Activated T-cell treated with anti-CD3 and anti-CD28 coated beads for 1 hour (primary cell): Measurements from ENCODE around the gene TXN.
"Not testable (repeated sequence)": the region's sequence is repeated elsewhere in the genome, so short reads cannot be mapped to it uniquely, and the experiment has no call there.

Experiments
- DNase-seq: peaks from one replicate; pipeline ENCODE4 v3.0.0-alpha.2; 2020; ENCODE audit warnings: low read depth

TXN gene

DNA sequence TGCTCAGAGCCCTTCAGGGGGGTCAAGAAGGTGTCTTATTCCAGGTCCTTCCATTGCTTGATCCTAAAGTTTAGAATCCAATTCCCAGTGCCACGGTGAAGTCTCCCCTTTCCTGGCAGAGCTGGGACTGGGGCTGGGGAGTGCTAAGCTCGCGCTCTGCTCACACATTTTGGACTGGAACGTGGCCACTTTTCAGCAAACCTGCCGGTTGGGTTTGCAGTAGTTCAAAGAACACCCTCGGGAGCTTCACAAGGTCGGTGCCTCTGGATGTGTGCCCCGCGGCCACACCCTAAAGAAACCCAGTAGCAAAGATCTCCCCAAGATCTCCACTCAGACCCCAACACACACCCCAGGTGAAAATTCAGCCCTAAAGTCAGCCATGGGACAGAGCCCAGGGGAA is 48.3 kb downstream of the TXN start, which contains the start of gene C9orf152:
Gene C9orf152 (minus strand): TSS at position 129 of the 400 bp plus-strand sequence. CDS start 580 bp downstream, outside the sequence.
- DNase-seq, result no peak

DNA sequence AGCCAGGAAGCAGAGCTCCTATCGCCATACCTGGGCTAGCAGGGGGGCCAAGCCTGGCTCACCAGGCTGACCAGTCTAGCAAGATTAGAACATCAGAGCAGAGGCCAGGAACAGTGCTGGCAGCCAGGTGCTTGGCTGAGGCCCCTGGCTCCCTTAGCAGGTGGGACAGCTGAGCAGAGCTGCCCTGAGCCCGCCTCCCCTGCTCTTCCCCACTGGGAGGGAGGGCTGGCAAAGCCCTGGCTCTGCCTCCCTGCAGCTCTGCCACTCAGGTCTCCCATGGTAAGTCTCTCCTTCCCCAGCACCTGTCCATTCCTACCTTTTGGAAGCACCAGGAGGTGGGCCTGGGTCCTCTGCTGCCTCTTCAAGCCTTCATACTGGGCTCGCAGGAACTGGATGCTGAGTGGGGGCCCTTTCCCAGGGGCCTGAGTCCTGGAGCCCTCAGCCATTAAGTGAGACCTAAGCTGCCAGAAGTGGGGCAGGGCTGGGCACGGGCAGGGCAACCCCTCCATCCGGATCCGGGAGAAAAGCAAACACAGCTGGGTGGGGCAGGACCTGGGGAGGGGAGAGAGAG is 49.2 kb downstream of the TXN start:
- no peak for DNase-seq

DNA sequence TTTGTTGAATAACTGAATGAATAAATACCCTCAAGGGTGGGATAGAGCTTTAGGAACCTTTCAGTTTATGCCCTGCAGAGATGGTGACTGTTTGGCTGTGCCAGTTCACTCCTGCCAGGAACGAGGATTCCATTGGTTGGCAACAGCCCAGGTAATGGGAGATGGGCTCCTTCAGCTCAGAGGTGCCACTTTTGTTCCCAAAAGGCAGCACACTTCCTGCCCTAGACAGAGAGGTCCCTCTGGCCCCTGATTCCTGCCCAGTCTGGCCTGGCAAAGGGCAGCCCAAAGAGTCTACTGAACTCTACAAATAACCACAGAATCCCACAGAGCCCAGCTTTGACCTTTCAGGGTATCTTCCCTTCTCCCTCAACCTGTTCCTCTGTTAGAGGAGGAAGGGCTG is 49.9 kb downstream of the TXN start:
- DNase-seq, result no peak

DNA sequence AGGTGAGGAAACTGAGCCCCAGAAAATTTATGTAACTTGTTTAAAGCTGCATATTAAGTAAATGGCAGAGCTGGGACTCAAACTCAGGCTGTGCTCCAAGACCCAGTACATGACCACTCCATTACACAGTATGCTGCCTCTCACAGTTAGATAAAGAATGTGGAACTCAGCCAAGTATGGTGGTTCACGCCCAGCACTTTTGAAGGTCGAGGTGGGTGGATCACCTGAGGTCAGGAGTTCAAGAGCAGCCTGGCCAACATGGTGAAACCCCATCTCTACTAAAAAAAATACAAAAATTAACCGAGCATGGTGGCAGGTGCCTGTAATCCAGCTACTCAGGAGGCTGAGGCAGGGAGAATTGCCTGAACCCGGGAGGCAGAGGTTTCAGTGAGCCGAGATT is 50.7 kb downstream of the TXN start:
- not testable (repeated sequence) for DNase-seq

DNA sequence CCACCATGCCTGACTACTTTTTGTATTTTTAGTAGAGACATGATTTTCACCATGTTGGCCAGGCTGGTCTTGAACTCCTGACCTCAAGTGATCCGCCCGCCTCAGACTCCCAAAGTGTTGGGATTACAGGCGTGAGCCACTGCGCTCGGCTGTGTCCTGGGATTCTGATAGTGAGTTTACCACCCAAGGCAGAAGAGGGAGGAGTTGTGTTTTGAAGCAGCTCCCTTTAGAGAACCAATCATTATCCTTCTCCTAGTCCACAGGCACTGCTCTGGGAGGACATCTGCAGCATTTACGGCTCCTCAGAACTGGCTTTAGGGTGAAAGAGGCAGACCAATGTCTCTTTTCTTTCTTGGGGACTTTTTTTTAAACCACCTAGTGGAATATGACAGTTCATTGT is 54.1 kb downstream of the TXN start:
- no peak for DNase-seq

DNA sequence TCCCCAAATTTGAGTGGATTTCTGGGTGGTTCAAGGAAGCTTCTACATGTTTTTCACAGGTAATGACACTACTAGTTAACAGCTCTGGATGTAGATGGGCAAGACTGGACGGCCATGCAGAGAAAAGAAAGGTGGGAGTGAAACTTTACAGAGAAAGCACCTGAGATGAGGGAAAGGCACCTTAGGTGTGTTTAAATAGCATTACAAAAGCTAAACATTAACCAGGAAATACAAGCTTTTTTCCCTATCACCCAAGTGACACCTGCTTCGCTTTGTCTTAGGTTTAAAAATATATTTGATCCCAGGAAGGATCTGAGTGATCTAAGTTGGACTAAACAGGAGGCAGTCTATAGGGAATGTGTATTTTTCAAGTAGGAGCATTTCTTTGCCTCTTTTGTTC is 56.7 kb downstream of the TXN start:
- DNase-seq, result no peak

DNA sequence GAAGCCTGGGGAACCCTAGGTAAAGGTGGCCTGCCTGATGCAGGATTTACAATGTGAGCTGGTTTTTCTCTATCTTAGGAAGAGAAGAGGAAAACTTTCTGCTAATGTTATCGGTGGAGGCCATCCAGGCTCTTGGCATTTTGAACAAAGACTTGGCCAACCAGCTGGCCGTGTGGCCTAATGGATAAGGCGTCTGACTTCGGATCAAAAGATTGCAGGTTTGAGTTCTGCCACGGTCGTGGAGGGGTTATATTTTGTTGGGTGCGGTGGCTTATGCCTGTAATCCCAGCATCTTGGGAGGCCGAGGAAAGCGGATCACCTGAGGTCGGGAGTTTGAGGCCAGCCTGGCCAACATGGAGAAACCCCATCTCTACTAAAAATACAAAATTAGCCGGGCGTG is 58.0 kb downstream of the TXN start:
- no peak for DNase-seq

DNA sequence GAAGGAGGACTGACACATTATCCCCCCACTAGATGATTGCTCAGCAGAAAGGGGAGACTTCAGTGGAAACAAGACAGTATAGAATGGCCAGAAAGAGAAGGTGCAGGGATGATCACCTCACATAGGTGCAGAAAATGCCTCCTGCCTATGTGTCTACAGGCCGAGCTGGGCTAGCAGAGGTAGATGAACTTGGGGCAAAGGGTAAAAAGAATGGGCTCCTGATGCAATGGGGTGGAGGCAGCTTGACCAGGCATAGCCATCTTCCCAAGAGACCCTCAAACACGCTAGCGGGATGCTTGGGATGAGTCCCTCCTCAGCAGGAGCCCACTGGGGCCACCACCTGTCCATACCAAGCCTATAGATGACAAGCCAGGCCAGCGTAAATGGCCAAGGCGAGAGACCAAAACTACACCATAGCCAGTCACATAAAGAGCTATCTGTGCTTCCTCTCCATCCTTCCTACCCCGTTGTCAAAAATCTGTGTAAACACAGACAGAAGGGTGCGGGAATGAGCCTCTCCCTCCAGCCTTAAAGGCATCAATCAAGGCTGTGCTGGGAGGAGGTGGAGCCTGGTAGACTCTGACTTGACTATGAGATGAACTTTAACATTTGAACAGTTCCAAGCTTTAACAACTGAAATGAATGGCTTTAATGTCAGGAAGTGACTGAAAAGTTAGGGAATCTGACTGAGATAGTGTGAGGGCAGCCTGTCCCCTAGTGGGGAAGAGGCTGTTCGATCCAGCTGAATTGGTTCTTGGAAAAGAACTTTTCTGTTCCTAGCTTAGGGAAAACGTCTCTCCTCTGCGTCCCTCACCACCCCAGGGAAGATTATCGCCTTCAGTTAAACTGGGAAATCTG is 58.7 kb downstream of the TXN start:
- no peak for DNase-seq

DNA sequence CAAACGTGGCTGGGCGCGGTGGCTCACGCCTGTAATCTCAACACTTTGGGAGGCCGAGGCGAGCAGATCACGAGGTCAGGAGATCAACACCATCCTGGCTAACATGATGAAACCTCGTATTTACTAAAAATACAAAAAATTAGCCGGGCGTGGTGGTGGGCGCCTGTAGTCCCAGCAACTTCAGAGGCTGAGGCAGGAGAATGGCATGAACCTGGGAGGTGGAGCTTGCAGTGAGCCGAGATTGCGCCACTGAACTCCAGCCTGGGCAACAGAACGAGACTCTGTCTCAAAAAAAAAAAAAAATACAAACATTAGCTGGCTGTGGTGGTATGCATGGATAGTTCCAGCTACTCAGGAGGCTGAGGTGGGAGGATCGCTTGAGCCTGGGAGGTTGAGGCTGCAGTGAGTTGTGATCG is 60.2 kb downstream of the TXN start:
- not testable (repeated sequence) for DNase-seq
